Transverse colon (tissue), 3 donors: ENCODE results near the gene ARL2.
"Not testable (repeated sequence)": the region's sequence is repeated elsewhere in the genome, so short reads cannot be mapped to it uniquely, and the experiment has no call there.

Experiments
- CTCF ChIP-seq, 5 experiments: fragments of 200-600 bp in 3 of 5; fragments of 450-650 bp in 2 of 5; sonication (generic) in 3 of 5; IDR thresholded peaks; 1 replicate in 2 of 5; 2 replicates in 3 of 5; pipeline ENCODE4 v1.5.1; 2016 to 2017; ENCODE audit warnings: antibody characterized with exemption in 5 of 5, inconsistent platforms in 3 of 5, mild to moderate bottlenecking in 2 of 5, moderate library complexity in 1 of 5
- EP300 ChIP-seq: sonication (generic); formaldehyde crosslinking; IDR thresholded peaks from one replicate; pipeline ENCODE4 v1.6.1; 2017; ENCODE audit warnings: antibody characterized with exemption, low read depth
- POLR2A ChIP-seq: fragments of 450-650 bp; IDR thresholded peaks from one replicate; pipeline ENCODE4 v1.6.1; 2016; ENCODE audit warnings: antibody characterized with exemption, mild to moderate bottlenecking, moderate library complexity

DNA sequence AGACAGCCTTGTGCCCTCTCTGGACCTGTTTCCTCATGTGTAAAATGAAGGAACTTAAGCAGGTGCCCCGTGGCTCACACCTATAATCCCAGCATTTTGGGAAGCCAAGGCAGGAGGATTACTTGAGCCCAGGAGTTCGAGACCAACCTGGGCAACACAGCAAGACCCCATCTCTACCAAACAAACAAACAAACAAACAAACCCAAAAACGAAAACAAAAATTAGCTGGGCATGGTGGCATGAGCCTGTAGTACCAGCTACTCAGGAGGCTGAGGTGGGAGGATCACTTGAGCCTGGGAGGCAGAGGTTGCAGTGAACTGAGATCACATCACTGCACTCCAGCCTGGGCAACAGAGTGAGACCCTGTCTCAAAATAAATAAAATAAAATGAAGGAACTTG, 10.0 kb upstream of the ARL2 start:
- TF ChIP-seq CTCF (IDR thresholded peaks at IDR 0.05); POLR2A; EP300: not testable (repeated sequence)
